DOHH2 (cell line): ENCODE measurements around the gene BPTF.
"Not testable (repeated sequence)": the region's sequence is repeated elsewhere in the genome, so short reads cannot be mapped to it uniquely, and the experiment has no call there.

Source experiments
- H3F3A ChIP-seq: fragments of 200-600 bp; sonication (generic), shearing (Covaris generic); 2 replicates; pipeline ENCODE4 v1.6.0; 2016; ENCODE audit warnings: antibody characterized with exemption, mild to moderate bottlenecking; ENCODE audit not compliant: control insufficient read depth, insufficient read depth
- H3K27ac ChIP-seq: fragments of 200-600 bp; sonication (generic); 2 replicates; pipeline ENCODE4 v1.5.1; 2014; ENCODE audit warnings: low read depth, mild to moderate bottlenecking, low read length, moderate library complexity
- H3K27me3 ChIP-seq: fragments of 200-600 bp; sonication (generic); 2 replicates; pipeline ENCODE4 v1.6.1; 2014; ENCODE audit warnings: mild to moderate bottlenecking, low read length, mixed read lengths; ENCODE audit not compliant: control insufficient read depth
- H3K36me3 ChIP-seq: fragments of 200-600 bp; sonication (generic); 2 replicates; pipeline ENCODE4 v1.6.1; 2014; ENCODE audit warnings: mild to moderate bottlenecking, low read length, moderate library complexity, mixed read lengths; ENCODE audit not compliant: control insufficient read depth
- H3K4me1 ChIP-seq: fragments of 200-600 bp; sonication (generic); 2 replicates; pipeline ENCODE4 v1.6.1; 2014; ENCODE audit warnings: mild to moderate bottlenecking, low read length, mixed read lengths; ENCODE audit not compliant: control insufficient read depth
- H3K4me2 ChIP-seq: fragments of 200-600 bp; sonication (generic); 2 replicates; pipeline ENCODE4 v1.6.0; 2014; ENCODE audit warnings: mild to moderate bottlenecking, low read length, moderate library complexity
- H3K4me3 ChIP-seq: fragments of 200-600 bp; sonication (generic); 2 replicates; pipeline ENCODE4 v1.5.1; 2014; ENCODE audit warnings: mild to moderate bottlenecking, low read length, mixed read lengths
- H3K79me2 ChIP-seq: fragments of 200-600 bp; sonication (generic); 2 replicates; pipeline ENCODE4 v1.6.1; 2014; ENCODE audit warnings: mild to moderate bottlenecking, low read length, mixed read lengths; ENCODE audit not compliant: control insufficient read depth
- H3K9me2 ChIP-seq: fragments of 200-600 bp; sonication (generic); replicated peaks from 2 replicates; pipeline ENCODE4 v1.6.1; 2014; ENCODE audit warnings: mild to moderate bottlenecking, low read length, mixed read lengths; ENCODE audit not compliant: control insufficient read depth
- H3K9me3 ChIP-seq: fragments of 200-600 bp; sonication (generic); 2 replicates; pipeline ENCODE4 v1.6.1; 2014; ENCODE audit warnings: antibody characterized with exemption, low read length, mixed read lengths; ENCODE audit not compliant: control insufficient read depth, insufficient read depth
- H4K20me1 ChIP-seq: fragments of 200-600 bp; sonication (generic); 2 replicates; pipeline ENCODE4 v1.6.0; 2014; ENCODE audit warnings: low read depth, mild to moderate bottlenecking, antibody characterized with exemption, low read length, moderate library complexity; ENCODE audit not compliant: control insufficient read depth, insufficient read depth
- EZH2phosphoT487 ChIP-seq: fragments of 200-600 bp; sonication (generic); IDR thresholded peaks from 2 replicates; pipeline ENCODE4 v1.6.1; 2017; ENCODE audit warnings: borderline replicate concordance, mild to moderate bottlenecking, antibody characterized with exemption, low read length, moderate library complexity, mixed read lengths
- TF ChIP-seq, protein P1 (sequence below): fragments of 200-600 bp; sonication (generic); IDR thresholded peaks from one replicate; pipeline ENCODE4 v1.5.1; 2014; ENCODE audit warnings: antibody characterized with exemption, mild to moderate bottlenecking, low read depth, low read length; ENCODE audit not compliant: poor library complexity, severe bottlenecking

BPTF gene

GRCh38 chr17:67980456-67980855 is 155.2 kb downstream of the BPTF start:
- no peaks in the 10 kb centered on the region for H3K27me3 ChIP-seq
- H3K27ac ChIP-seq, result no peak overlapping the region
- H3K79me2 ChIP-seq, result no peaks in the 10 kb centered on the region
- H4K20me1 ChIP-seq, result no peaks in the 10 kb centered on the region
- peaks cover 10% of the 10 kb centered on the region for H3K4me1 ChIP-seq
- no peak overlapping the region for H3K4me3 ChIP-seq
- peaks cover 25% of the 10 kb centered on the region for H3F3A ChIP-seq
- H3K9me3 ChIP-seq, result no peaks in the 10 kb centered on the region
- TF ChIP-seq, protein P1, sequence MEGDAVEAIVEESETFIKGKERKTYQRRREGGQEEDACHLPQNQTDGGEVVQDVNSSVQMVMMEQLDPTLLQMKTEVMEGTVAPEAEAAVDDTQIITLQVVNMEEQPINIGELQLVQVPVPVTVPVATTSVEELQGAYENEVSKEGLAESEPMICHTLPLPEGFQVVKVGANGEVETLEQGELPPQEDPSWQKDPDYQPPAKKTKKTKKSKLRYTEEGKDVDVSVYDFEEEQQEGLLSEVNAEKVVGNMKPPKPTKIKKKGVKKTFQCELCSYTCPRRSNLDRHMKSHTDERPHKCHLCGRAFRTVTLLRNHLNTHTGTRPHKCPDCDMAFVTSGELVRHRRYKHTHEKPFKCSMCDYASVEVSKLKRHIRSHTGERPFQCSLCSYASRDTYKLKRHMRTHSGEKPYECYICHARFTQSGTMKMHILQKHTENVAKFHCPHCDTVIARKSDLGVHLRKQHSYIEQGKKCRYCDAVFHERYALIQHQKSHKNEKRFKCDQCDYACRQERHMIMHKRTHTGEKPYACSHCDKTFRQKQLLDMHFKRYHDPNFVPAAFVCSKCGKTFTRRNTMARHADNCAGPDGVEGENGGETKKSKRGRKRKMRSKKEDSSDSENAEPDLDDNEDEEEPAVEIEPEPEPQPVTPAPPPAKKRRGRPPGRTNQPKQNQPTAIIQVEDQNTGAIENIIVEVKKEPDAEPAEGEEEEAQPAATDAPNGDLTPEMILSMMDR, result no peak
- no peak for TF ChIP-seq EZH2phosphoT487
- no peak overlapping the region for H3K4me2 ChIP-seq
- H3K9me2 ChIP-seq, result no peaks in the 10 kb centered on the region
- H3K36me3 ChIP-seq, result peaks cover 37% of the 10 kb centered on the region

DNA sequence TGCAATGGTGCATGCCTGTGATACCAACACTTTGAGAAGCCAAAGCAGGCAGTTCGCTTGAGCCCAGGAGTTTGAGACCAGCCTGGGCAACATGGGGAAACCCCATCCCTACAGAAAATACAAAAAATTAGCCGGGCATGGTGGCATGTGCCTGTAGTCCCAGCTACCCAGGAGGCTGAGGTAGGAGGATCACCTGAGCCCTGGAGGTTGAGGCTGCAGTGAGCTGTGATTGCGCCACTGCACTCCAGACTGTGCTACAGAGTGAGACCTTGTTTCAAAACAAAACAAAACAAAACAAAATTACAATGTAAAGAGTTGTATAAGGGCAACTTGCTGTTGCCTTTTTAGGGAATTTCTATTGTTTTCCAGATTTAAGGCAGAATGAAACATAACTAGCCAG is 155.6 kb downstream of the BPTF start:
- Histone ChIP-seq H3F3A (peaks cover 28% of the 10 kb centered on the region), H3K36me3 (peaks cover 33% of the 10 kb centered on the region)
- not testable (repeated sequence) for H3K4me1 ChIP-seq, H3K27ac ChIP-seq, H3K4me2 ChIP-seq, H3K4me3 ChIP-seq, H3K9me3 ChIP-seq, H3K9me2 ChIP-seq, H3K79me2 ChIP-seq, H3K27me3 ChIP-seq, H4K20me1 ChIP-seq

DNA sequence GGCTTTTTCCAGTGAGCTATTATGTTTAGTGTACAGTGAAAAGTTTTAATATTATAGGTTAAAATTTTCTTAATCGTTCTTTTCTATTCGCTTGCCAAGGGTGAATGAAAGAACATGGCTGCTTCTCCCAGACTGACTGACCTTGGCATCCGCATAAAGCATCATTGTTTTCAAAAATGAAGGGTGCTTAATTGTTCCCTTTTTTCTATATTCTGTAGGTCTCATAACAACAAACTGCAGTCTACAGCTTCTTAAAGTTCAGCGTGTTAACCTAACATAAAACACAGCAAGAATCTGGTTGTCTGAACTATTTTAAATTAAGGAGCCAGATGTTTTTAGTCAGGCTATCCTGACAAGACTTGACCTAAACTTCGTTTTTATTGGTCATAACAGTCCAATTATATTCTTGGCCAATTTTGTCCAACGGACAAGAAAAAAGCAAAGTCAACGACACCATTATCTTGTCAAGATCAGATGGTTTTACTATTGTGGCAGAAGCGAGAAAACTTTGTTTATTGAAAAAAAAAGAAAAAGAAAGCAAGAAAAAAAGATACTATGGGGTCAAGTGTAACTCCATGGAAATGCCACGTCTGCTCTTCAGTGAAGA is 156.8 kb downstream of the BPTF start:
- no peak for TF ChIP-seq EZH2phosphoT487
- TF ChIP-seq, protein P1, result no peak
- no peaks in the 10 kb centered on the region for H4K20me1 ChIP-seq
- peaks cover 23% of the 10 kb centered on the region for H3K36me3 ChIP-seq
- H3K27me3 ChIP-seq, result no peaks in the 10 kb centered on the region
- peaks cover 10% of the 10 kb centered on the region for H3K4me1 ChIP-seq
- H3K9me3 ChIP-seq, result no peaks in the 10 kb centered on the region
- H3K9me2 ChIP-seq, result no peaks in the 10 kb centered on the region
- no peaks in the 10 kb centered on the region for H3K79me2 ChIP-seq
- H3K4me3 ChIP-seq, result no peak overlapping the region
- no peak overlapping the region for H3K27ac ChIP-seq
- H3F3A ChIP-seq, result peaks cover 29% of the 10 kb centered on the region
- no peak overlapping the region for H3K4me2 ChIP-seq

GRCh38 chr17:67982686-67983382 is 157.5 kb downstream of the BPTF start:
- Histone ChIP-seq H3K27me3 (no peaks in the 10 kb centered on the region), H3K79me2 (no peaks in the 10 kb centered on the region), H3K9me2 (no peaks in the 10 kb centered on the region), H3F3A (peaks cover 29% of the 10 kb centered on the region), H4K20me1 (no peaks in the 10 kb centered on the region), H3K36me3 (peaks cover 20% of the 10 kb centered on the region), H3K4me1 (peaks cover 10% of the 10 kb centered on the region), H3K9me3 (no peaks in the 10 kb centered on the region), H3K4me3 (no peak overlapping the region), H3K4me2 (no peak overlapping the region), H3K27ac (no peak overlapping the region)
- no peak for TF ChIP-seq EZH2phosphoT487
